ENCODE data around the gene SPPL2B. TPM values are rescaled to one million over a fixed set of nuclear protein-coding genes. Genes with fewer than 3 reads are reported as not detected.

SPPL2B gene
- total and polyA plus RNA-seq, 9 of the 15 experiments (the other 6 are each of a cell fraction or from before 2014, with no cell fraction given) = 0.20 to 81.2 (median 15.1) TPM

DNA sequence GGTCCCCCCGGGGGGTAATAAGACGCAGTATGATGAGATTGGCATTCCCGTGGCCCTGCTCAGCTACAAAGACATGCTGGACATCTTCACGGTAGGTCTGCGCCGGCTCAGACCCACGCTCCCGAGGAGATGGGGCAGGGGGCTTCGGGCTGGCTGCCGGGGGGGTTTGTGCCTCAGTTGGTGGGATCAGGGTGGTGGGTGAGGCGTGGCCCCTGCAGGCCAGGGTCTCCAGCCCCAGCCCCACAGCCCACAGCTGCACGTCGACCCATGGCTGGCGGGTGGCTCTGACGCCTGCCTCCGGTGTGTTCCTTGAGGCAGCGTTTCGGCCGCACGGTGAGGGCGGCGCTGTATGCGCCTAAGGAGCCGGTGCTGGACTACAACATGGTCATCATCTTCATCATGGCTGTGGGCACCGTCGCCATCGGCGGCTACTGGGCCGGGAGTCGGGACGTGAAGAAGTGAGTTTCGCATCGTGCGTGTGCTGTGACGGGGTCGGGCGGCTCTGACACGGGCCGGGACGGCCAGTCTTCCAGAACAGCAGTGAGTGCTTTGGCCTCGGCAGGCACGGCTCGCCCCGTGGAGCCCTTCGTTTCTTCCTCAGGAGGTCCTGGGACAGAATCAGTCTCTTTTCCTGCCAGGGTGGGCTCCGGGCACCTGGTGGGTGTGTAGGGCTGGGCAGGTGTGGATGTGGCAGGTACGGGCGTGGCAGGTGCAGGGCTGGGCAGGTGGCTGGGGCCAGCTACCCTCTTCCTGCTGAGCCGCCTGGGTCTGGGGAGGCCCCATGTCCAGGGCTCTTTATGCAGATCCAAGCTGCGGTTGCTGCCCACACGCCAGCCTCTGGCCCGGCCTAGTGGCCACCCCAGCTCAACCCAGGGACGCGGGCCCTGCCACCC lies 10.5 kb downstream of the SPPL2B start:
- Histone ChIP-seq H4K20me1 (replicated peaks; ENCODE audit: control insufficient read depth, insufficient read depth, low read length) (no peaks in the 10 kb centered on the region), H3K27me3 (ENCODE audit: control insufficient read depth in 2 of 2, insufficient read depth in 2 of 2, low read length in 2 of 2) (no peaks in the 10 kb centered on the region), H3K36me3 (ENCODE audit: control insufficient read depth, insufficient read depth, low read length) (peaks cover 44% of the 10 kb centered on the region; the same call in 2 of the 3 replicates), H3K9ac (ENCODE audit: insufficient read depth in 1 of 2, low read depth in 2 of 2, low read length in 2 of 2) (0 out of 4 replicates have a peak overlapping the region, but pooled peaks of 1 of the 2 experiments have one; percentile 35), H3K27ac (ENCODE audit: extremely low read depth, low read depth, low read length) (no peak overlapping the region), H2AFZ (ENCODE audit: low read depth, low read length) (no peak overlapping the region), H3K4me1 (replicated peaks in 1 of 2; ENCODE audit: control insufficient read depth in 2 of 2, insufficient read depth in 2 of 2, low read length in 2 of 2) (peaks cover 5 to 75% of the 10 kb centered on the region in 2 experiments; a peak in 3 of 5 replicates), H3K4me3 (no peak overlapping the region), H3K4me2 (ENCODE audit: insufficient read depth, low read length) (no peak overlapping the region), H3K79me2 (ENCODE audit: control insufficient read depth, insufficient read depth, low read length) (peaks cover 30% of the 10 kb centered on the region), H3K9me3 (replicated peaks; ENCODE audit: control insufficient read depth, insufficient read depth, low read depth, low read length) (peaks cover 2% of the 10 kb centered on the region), H3K9me1 (ENCODE audit: control insufficient read depth, insufficient read depth, low read length) (no peaks in the 10 kb centered on the region)
- no TSS peak for BruUV-seq (replicated peaks)
- no peak for DNase-seq (ENCODE audit: extremely low read depth in 1 of 4, low spot score in 3 of 4)
- in situ Hi-C loops (cut with MboI) = no loop called here
- ChIA-PET POLR2A (no interaction called here), CTCF (ENCODE audit: low intra/inter-chr PET ratio) (no interaction called here)
- intact Hi-C loops (cut with micrococcal nuclease) = no loop called here
- TF ChIP-seq HNRNPUL1 (IDR thresholded peaks at IDR 0.05; ENCODE audit: low read length) = no peak
- TF ChIP-seq RBFOX2 (IDR thresholded peaks at IDR 0.05; ENCODE audit: low read depth, low read length) = peak; percentile 30; the same call in 1 of the 2 replicates
- TF ChIP-seq ZNF3 (CRISPR knock-in tag; IDR thresholded peaks at IDR 0.05) = no peak
- TF ChIP-seq, protein P1, sequence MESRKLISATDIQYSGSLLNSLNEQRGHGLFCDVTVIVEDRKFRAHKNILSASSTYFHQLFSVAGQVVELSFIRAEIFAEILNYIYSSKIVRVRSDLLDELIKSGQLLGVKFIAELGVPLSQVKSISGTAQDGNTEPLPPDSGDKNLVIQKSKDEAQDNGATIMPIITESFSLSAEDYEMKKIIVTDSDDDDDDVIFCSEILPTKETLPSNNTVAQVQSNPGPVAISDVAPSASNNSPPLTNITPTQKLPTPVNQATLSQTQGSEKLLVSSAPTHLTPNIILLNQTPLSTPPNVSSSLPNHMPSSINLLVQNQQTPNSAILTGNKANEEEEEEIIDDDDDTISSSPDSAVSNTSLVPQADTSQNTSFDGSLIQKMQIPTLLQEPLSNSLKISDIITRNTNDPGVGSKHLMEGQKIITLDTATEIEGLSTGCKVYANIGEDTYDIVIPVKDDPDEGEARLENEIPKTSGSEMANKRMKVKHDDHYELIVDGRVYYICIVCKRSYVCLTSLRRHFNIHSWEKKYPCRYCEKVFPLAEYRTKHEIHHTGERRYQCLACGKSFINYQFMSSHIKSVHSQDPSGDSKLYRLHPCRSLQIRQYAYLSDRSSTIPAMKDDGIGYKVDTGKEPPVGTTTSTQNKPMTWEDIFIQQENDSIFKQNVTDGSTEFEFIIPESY (CRISPR knock-in tag; IDR thresholded peaks at IDR 0.05) = 0 out of 2 replicates have a peak, but pooled peaks have one; percentile 47
- TF ChIP-seq, protein P2, sequence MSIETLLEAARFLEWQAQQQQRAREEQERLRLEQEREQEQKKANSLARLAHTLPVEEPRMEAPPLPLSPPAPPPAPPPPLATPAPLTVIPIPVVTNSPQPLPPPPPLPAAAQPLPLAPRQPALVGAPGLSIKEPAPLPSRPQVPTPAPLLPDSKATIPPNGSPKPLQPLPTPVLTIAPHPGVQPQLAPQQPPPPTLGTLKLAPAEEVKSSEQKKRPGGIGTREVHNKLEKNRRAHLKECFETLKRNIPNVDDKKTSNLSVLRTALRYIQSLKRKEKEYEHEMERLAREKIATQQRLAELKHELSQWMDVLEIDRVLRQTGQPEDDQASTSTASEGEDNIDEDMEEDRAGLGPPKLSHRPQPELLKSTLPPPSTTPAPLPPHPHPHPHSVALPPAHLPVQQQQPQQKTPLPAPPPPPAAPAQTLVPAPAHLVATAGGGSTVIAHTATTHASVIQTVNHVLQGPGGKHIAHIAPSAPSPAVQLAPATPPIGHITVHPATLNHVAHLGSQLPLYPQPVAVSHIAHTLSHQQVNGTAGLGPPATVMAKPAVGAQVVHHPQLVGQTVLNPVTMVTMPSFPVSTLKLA (conservative IDR thresholded peaks at IDR 0.05) = no peak
- no peak for TF ChIP-seq CBFA2T3 (IDR thresholded peaks at IDR 0.05)
- no peak for TF ChIP-seq ARID2 (IDR thresholded peaks at IDR 0.05)
- ATAC-seq = no peak
- FAIRE-seq = no peak
- 96% methylated on average over 30 of the region's 54 CpGs for WGBS (ENCODE audit: insufficient coverage, low coverage, missing lambda C conversion rate)

Data from K562 (cell line).